ENCODE data around the gene CST11. TPM values are rescaled to one million over a fixed set of nuclear protein-coding genes. Genes with fewer than 3 reads are reported as not detected.
A peak's percentile ranks its signal among the peaks of the same experiment; 100 is the strongest.

The CST11 gene
- total RNA-seq, 1 donor from 2014 or later = not detected

- DNase-seq (ENCODE audit: low spot score) = peak; percentile 83
- Mint-ChIP-seq H3K36me3 (ENCODE audit: low read depth, unreplicated experiment) (no peaks in the 10 kb centered on the region), H3K4me3 (ENCODE audit: unreplicated experiment) (no peak overlapping the region), H3K27me3 (ENCODE audit: unreplicated experiment) (no peaks in the 10 kb centered on the region), H3K27ac (ENCODE audit: unreplicated experiment) (no peak overlapping the region), H3K4me1 (ENCODE audit: unreplicated experiment) (peaks cover 5% of the 10 kb centered on the region), H3K9me3 (ENCODE audit: unreplicated experiment) (no peaks in the 10 kb centered on the region)
- TF ChIP-seq CTCF (IDR thresholded peaks at IDR 0.05; ENCODE audit: unreplicated experiment) = peak; percentile 86
Measured at GRCh38 chr20:23441850-23442313, 10.8 kb downstream of the CST11 start.

- Mint-ChIP-seq H3K36me3 (ENCODE audit: low read depth, unreplicated experiment) (no peaks in the 10 kb centered on the region), H3K4me3 (ENCODE audit: unreplicated experiment) (no peak overlapping the region), H3K4me1 (ENCODE audit: unreplicated experiment) (peaks cover 14% of the 10 kb centered on the region), H3K27me3 (ENCODE audit: unreplicated experiment) (no peaks in the 10 kb centered on the region), H3K27ac (ENCODE audit: unreplicated experiment) (no peak overlapping the region), H3K9me3 (ENCODE audit: unreplicated experiment) (no peaks in the 10 kb centered on the region)
- no peak for TF ChIP-seq CTCF (IDR thresholded peaks at IDR 0.05; ENCODE audit: unreplicated experiment)
- DNase-seq (ENCODE audit: low spot score) = no peak
Measured at GRCh38 chr20:23440004-23440403, 12.7 kb downstream of the CST11 start.

GRCh38 chr20:23438661-23439060 lies 14.0 kb downstream of the CST11 start:
- Mint-ChIP-seq H3K4me3 (ENCODE audit: unreplicated experiment) (no peak overlapping the region), H3K27ac (ENCODE audit: unreplicated experiment) (no peak overlapping the region), H3K4me1 (ENCODE audit: unreplicated experiment) (peaks cover 14% of the 10 kb centered on the region), H3K27me3 (ENCODE audit: unreplicated experiment) (no peaks in the 10 kb centered on the region), H3K9me3 (ENCODE audit: unreplicated experiment) (no peaks in the 10 kb centered on the region), H3K36me3 (ENCODE audit: low read depth, unreplicated experiment) (no peaks in the 10 kb centered on the region)
- DNase-seq (ENCODE audit: low spot score) = no peak
- TF ChIP-seq CTCF (IDR thresholded peaks at IDR 0.05; ENCODE audit: unreplicated experiment) = no peak

- H3K27me3 Mint-ChIP-seq (ENCODE audit: unreplicated experiment) = no peaks in the 10 kb centered on the region
- H3K27ac Mint-ChIP-seq (ENCODE audit: unreplicated experiment) = peak overlapping the region; percentile 65
- no peak overlapping the region for H3K4me3 Mint-ChIP-seq (ENCODE audit: unreplicated experiment)
- no peak for TF ChIP-seq CTCF (IDR thresholded peaks at IDR 0.05; ENCODE audit: unreplicated experiment)
- no peaks in the 10 kb centered on the region for H3K36me3 Mint-ChIP-seq (ENCODE audit: low read depth, unreplicated experiment)
- peaks cover 14% of the 10 kb centered on the region for H3K4me1 Mint-ChIP-seq (ENCODE audit: unreplicated experiment)
- H3K9me3 Mint-ChIP-seq (ENCODE audit: unreplicated experiment) = no peaks in the 10 kb centered on the region
- DNase-seq (ENCODE audit: low spot score) = no peak
Measured at GRCh38 chr20:23437126-23437899, 15.4 kb downstream of the CST11 start.

GRCh38 chr20:23436681-23437080 lies 16.0 kb downstream of the CST11 start:
- DNase-seq (ENCODE audit: low spot score) = peak; percentile 17

More at GRCh38 chr20:23436681-23437080, 16.0 kb downstream of the CST11 start:
- H3K9me3 Mint-ChIP-seq (ENCODE audit: unreplicated experiment) = no peaks in the 10 kb centered on the region
- no peak for TF ChIP-seq CTCF (IDR thresholded peaks at IDR 0.05; ENCODE audit: unreplicated experiment)
- no peaks in the 10 kb centered on the region for H3K27me3 Mint-ChIP-seq (ENCODE audit: unreplicated experiment)
- no peaks in the 10 kb centered on the region for H3K36me3 Mint-ChIP-seq (ENCODE audit: low read depth, unreplicated experiment)
- H3K4me3 Mint-ChIP-seq (ENCODE audit: unreplicated experiment) = no peak overlapping the region
- peak overlapping the region; percentile 74 for H3K27ac Mint-ChIP-seq (ENCODE audit: unreplicated experiment)
- H3K4me1 Mint-ChIP-seq (ENCODE audit: unreplicated experiment) = peaks cover 14% of the 10 kb centered on the region

Measured in endothelial cell (in vitro differentiated cells).